ENCODE measurements around the gene SLC41A2.
"Not testable (repeated sequence)": the region's sequence is repeated elsewhere in the genome, so short reads cannot be mapped to it uniquely, and the experiment has no call there.

Gene SLC41A2

DNA sequence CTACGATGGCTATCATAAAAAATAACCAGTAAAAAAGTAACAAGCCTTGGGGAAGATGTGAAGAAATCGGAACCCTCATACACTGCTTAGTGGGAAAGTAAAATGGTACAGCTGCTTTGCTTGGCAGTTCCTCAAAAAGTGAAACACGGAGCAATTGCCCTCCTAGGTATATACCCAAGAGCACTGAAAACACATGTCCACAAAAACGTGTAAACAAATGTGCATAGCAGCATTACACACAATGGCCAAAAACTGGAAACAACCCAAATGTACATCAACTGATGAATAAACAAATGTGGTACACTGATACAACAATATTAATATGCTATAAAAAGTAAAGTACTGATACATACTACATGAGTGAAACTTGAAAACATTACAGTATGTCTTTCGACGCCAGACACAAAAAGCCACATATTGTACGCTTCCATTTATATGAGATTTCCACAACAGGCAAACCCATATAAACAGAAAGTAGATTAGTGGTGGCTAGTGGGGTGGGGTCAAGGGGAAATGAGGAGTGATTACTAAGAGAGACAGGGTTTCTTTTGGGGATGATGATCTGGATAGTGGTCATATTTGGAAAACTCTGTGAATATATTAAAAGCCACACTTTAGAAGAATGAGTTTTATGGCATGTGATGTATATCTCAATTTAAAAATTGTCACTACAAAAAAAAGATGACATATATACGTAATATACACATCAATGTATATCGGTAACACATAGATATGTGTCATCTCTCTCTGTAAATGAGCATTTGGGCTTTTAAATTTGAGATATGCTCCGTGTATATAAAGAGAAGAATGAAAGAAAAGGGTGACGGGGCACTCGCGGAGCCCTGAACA is 996 bp downstream of the SLC41A2 start:
- Mint-ChIP-seq H3K9me3 (no peaks in the 10 kb centered on the region), H3K4me1 (ENCODE audit: low read depth) (peaks cover 40% of the 10 kb centered on the region), H3K4me3 (peak overlapping the region; percentile 85), H3K36me3 (ENCODE audit: low read depth) (no peaks in the 10 kb centered on the region), H3K27me3 (peaks cover 8% of the 10 kb centered on the region), H3K27ac (peak overlapping the region; percentile 96)
- intact Hi-C loops (cut with micrococcal nuclease), result loop anchor here (10.0 kb wide), 1 partner anchor 98 kb away; no protein-coding TSS in a partner anchor

DNA sequence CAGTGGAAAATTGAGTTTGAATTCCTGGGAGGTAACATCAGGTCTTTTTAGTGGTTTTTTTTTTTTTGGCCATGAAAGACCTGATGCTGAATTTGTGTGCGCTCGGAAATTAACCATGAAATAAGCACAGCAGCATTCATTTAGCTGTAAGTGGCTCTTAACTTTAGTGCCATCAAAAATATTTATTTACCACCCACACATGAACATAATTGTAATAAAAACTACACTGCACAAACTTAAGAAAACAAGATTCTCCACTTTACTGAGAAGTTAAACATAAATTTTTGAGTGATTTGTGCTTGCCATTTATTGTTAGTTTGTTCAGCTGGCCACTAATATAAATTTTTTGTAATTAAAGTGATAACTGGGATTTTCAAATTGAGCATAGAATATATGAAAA is 2.4 kb downstream of the SLC41A2 start:
- H3K4me3 Mint-ChIP-seq, result no peak overlapping the region
- peaks cover 8% of the 10 kb centered on the region for H3K27me3 Mint-ChIP-seq
- no peak overlapping the region for H3K27ac Mint-ChIP-seq
- no peaks in the 10 kb centered on the region for H3K36me3 Mint-ChIP-seq (ENCODE audit: low read depth)
- peaks cover 36% of the 10 kb centered on the region for H3K4me1 Mint-ChIP-seq (ENCODE audit: low read depth)
- H3K9me3 Mint-ChIP-seq, result peaks cover under 1% of the 10 kb centered on the region
- intact Hi-C loops (cut with micrococcal nuclease), result loop anchor here (10.0 kb wide), 1 partner anchor 99 kb away; no protein-coding TSS in a partner anchor

DNA sequence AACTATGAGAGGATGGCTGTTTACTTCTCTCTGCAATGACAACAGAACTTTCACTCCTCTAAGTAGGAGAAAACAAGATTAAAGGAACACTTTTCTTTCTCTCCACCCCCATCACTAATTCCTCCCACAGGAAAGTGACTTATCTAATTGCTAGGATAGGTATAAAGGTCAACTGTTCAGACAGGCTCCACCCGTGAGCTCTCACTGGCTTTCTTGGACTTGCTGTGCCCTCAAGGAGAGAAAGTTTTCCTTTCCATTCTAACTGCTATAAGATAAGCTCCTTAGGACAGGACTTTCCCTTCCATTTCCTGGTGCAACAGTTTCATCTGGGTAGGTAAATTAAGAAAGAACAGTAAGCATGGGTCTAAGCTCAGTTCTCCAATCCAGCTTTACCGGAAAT is 4.8 kb downstream of the SLC41A2 start:
- intact Hi-C loops (cut with micrococcal nuclease), result loop anchor here (10.0 kb wide), 1 partner anchor 101 kb away; no protein-coding TSS in a partner anchor
- peaks cover 10% of the 10 kb centered on the region for H3K9me3 Mint-ChIP-seq
- peaks cover 13% of the 10 kb centered on the region for H3K36me3 Mint-ChIP-seq (ENCODE audit: low read depth)
- H3K27ac Mint-ChIP-seq, result no peak overlapping the region
- H3K4me1 Mint-ChIP-seq (ENCODE audit: low read depth), result peaks cover 17% of the 10 kb centered on the region
- no peak overlapping the region for H3K4me3 Mint-ChIP-seq
- H3K27me3 Mint-ChIP-seq, result peaks cover 7% of the 10 kb centered on the region

DNA sequence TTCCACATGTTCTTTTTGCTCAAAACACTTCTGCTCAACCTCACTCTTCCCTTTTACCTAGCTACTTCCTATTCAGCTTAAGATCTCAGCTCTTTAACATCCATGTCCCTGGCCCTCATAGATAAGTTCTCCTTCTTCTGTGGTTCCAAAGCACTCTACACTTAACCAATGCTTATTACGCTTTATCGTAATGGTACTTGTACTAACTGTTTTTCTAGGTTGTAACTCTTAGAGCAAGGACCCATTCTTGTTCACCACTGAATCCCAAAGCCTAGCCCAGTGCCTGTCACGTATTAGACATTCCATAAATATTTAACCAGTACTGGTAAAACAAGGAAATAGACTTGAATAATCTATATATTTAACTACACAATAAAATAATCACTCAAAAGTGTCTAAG is 5.3 kb downstream of the SLC41A2 start:
- Mint-ChIP-seq H3K27ac (no peak overlapping the region), H3K4me3 (no peak overlapping the region), H3K36me3 (ENCODE audit: low read depth) (peaks cover 13% of the 10 kb centered on the region), H3K9me3 (peaks cover 10% of the 10 kb centered on the region), H3K4me1 (ENCODE audit: low read depth) (peaks cover 17% of the 10 kb centered on the region), H3K27me3 (peaks cover 7% of the 10 kb centered on the region)
- intact Hi-C loops (cut with micrococcal nuclease), result loop anchor here (10.0 kb wide), 1 partner anchor 102 kb away; no protein-coding TSS in a partner anchor

DNA sequence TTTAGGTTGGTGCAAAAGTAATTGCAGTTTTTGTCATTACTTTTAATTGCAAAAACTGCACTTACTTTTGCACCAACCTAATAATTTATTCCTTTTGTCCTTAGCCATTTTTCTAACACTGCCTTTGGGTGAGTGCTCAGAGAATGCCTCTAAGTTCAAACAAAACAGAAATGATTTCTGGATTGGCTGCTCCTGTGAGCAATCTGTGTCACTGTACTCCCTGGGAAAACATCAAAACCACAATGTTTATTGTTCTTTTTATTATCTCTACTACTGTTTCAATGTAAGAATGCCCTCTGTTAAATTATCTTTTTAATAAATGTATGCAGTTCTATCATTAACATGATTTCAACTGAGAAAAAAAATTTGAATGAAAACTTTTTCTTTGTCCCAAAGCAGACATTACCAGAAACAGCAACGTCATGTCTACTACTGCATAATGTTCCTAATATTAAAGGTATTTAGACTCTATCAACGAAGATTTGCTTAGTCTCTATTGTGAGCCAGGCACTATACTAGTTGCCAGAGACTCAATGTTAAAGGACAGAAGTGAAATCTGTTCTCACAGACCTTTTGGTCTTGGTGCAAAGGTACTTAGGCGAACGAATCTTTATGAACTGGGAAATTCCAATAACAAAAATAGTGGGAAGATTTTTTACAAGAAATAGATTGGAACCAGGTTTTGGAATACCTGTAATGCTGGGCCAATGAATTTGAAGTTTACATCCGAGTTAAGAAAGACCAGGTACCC is 6.2 kb downstream of the SLC41A2 start:
- intact Hi-C loops (cut with micrococcal nuclease), result loop anchor here (10.0 kb wide), 1 partner anchor 103 kb away; no protein-coding TSS in a partner anchor
- peaks cover 13% of the 10 kb centered on the region for H3K36me3 Mint-ChIP-seq (ENCODE audit: low read depth)
- H3K4me1 Mint-ChIP-seq (ENCODE audit: low read depth), result peaks cover 17% of the 10 kb centered on the region
- peaks cover 10% of the 10 kb centered on the region for H3K9me3 Mint-ChIP-seq
- H3K4me3 Mint-ChIP-seq, result no peak overlapping the region
- peaks cover 7% of the 10 kb centered on the region for H3K27me3 Mint-ChIP-seq
- no peak overlapping the region for H3K27ac Mint-ChIP-seq

DNA sequence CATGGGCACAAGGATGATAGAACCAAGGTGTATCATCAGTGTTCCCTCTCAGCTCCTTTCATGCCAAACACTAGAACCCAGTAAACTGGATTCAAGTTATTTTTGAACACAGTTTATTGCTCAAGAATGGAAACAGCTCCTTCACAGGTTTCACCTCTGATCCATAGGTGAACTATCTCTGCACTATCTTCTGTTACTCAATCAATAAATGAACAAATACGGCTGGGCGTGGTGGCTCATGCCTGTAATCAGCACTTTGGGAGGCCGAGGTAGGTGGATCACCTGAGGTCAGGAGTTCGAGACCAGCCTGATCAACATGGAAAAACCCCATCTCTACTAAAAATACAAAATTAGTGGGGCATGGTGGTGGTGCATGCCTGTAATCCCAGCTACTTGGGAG is 9.4 kb downstream of the SLC41A2 start:
- H3K27ac Mint-ChIP-seq; intact Hi-C loops (cut with micrococcal nuclease); H3K27me3 Mint-ChIP-seq; H3K4me3 Mint-ChIP-seq: not testable (repeated sequence)
- Mint-ChIP-seq H3K9me3 (peaks cover 16% of the 10 kb centered on the region), H3K36me3 (ENCODE audit: low read depth) (peaks cover 13% of the 10 kb centered on the region), H3K4me1 (ENCODE audit: low read depth) (peaks cover 11% of the 10 kb centered on the region)

DNA sequence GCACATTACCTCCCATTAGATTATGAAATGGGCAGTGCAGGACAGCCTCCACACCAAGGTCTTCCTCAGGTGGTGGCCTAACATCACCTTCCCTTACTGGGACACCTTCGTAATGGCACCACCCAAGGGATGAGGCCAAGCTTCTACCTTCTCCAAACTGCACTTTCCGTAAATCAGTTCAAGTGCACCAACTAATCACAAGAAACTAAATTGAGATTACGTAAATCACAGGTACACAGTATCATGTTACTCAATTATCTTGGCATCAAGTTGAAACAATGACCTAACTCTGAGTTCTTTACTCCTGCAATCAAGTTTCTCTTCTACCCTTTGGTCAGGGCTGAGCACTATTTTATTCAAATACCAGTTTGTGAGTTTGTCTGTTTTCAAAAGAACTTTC is 13.8 kb downstream of the SLC41A2 start:
- intact Hi-C loops (cut with micrococcal nuclease), result no loop called here
- Mint-ChIP-seq H3K27ac (no peak overlapping the region), H3K36me3 (ENCODE audit: low read depth) (no peaks in the 10 kb centered on the region), H3K4me1 (ENCODE audit: low read depth) (no peaks in the 10 kb centered on the region), H3K9me3 (peaks cover 10% of the 10 kb centered on the region), H3K27me3 (no peaks in the 10 kb centered on the region), H3K4me3 (no peak overlapping the region)

DNA sequence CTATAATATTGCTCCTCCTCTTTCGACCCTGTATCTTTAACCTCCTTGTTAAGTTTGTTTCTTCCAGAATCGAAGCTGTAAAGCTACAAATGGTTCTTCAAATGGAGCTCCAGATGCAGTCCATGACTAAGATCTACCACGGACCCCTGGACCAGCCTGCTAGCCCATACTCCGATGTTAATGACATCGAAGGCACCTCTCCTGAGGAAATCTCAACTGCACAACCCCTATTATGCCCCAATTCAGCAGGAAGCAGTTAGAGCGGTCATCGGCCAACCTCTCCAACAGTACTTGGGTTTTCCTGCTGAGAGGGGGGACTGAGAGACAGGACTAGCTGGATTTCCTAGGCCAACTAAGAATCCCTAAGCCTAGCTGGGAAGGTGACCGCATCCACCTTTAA is 14.7 kb downstream of the SLC41A2 start:
- H3K9me3 Mint-ChIP-seq, result peaks cover 10% of the 10 kb centered on the region
- intact Hi-C loops (cut with micrococcal nuclease), result not testable (repeated sequence)

DNA sequence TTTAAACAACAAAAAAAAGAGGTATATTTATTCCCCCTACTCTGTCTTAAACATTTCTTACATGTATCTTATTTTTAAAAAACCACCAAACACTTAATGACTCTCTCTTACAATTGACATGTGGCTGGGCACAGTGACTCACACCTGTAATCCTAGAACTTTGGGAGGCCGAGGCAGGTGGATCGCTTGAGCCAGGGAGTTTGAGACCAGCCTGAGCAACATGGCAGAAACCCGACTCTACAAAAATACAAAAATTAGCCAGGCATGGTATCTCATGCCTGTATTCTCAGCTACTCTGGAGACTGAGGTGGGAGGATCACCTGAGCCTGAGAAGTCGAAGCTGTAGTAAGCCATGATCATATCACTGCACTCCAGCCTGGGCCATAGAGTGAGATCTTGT is 16.0 kb downstream of the SLC41A2 start:
- intact Hi-C loops (cut with micrococcal nuclease), result no loop called here

More for the DNA sequence above, 14.7 kb downstream of the SLC41A2 start:
- H3K27ac Mint-ChIP-seq; H3K4me1 Mint-ChIP-seq (ENCODE audit: low read depth); H3K4me3 Mint-ChIP-seq; H3K27me3 Mint-ChIP-seq; H3K36me3 Mint-ChIP-seq (ENCODE audit: low read depth): not testable (repeated sequence)

DNA sequence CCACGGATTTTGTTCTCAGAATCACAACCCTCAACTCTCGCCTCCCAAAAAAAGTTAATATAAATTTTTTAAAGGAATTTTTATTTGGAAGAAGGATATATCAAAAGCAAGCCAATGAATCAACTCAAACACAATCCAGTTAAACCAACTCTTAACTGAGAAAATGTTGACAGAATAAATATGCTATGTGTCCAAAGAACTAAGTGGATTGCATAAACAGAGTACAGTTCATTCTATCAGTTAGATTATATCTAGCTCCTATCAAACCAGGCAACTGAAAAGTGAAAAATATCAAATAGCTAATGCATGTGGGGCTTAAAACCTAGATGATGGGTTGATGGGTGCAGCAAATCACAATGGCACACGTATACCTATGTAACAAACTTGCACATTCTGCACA is 16.6 kb downstream of the SLC41A2 start:
- Mint-ChIP-seq H3K9me3 (peaks cover 13% of the 10 kb centered on the region), H3K27me3 (no peaks in the 10 kb centered on the region), H3K4me3 (no peak overlapping the region), H3K27ac (no peak overlapping the region), H3K4me1 (ENCODE audit: low read depth) (no peaks in the 10 kb centered on the region), H3K36me3 (ENCODE audit: low read depth) (peaks cover 1% of the 10 kb centered on the region)
- intact Hi-C loops (cut with micrococcal nuclease), result no loop called here

More for the DNA sequence above, 16.0 kb downstream of the SLC41A2 start:
- Mint-ChIP-seq H3K9me3 (peaks cover 10% of the 10 kb centered on the region), H3K4me3 (no peak overlapping the region), H3K27me3 (no peaks in the 10 kb centered on the region), H3K36me3 (ENCODE audit: low read depth) (no peaks in the 10 kb centered on the region), H3K4me1 (ENCODE audit: low read depth) (no peaks in the 10 kb centered on the region), H3K27ac (no peak overlapping the region)

DNA sequence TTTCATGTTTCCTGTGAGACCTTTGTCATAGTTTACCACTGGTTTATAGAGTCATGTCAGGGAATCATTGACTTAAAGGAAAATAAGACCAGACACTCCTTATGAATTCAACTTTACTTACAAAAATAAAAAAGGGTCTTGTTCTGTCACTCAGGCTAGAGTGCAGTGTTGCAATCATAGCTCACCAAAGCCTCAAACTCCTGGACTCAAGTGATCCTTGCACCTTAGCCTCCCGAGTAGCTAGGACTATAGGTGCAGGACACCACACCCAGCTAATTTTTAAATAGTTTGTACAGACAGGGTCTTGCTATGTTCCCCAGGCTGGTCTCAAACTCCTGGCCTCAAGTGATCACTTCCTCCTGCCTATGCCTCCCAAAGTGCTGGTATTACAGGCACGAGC is 19.0 kb downstream of the SLC41A2 start:
- H3K9me3 Mint-ChIP-seq, result peaks cover 16% of the 10 kb centered on the region
- no peak overlapping the region for H3K4me3 Mint-ChIP-seq
- intact Hi-C loops (cut with micrococcal nuclease), result no loop called here
- no peak overlapping the region for H3K27ac Mint-ChIP-seq
- no peaks in the 10 kb centered on the region for H3K4me1 Mint-ChIP-seq (ENCODE audit: low read depth)
- peaks cover 6% of the 10 kb centered on the region for H3K36me3 Mint-ChIP-seq (ENCODE audit: low read depth)
- no peaks in the 10 kb centered on the region for H3K27me3 Mint-ChIP-seq

DNA sequence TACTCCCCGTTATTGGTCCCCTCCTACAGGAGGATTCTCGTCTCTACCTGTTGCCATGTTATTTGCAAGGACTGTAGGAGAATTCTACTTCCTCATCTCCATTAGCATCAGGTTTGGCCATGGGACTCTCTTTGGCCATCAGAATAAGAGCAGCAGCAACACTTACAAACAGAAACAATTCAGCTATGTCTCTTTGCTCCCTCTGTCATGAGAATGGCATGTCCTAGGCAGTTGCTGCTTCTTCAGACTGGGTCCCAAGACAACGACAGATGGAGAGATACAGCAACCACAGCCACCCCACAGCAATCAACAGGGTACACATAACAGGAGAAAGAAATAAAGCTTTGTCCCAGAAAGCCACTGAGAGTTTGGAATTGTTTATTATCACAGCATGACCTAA is 19.7 kb downstream of the SLC41A2 start:
- Mint-ChIP-seq H3K27me3 (no peaks in the 10 kb centered on the region), H3K9me3 (peaks cover 9% of the 10 kb centered on the region), H3K36me3 (ENCODE audit: low read depth) (peaks cover 6% of the 10 kb centered on the region), H3K4me1 (ENCODE audit: low read depth) (no peaks in the 10 kb centered on the region), H3K27ac (no peak overlapping the region), H3K4me3 (no peak overlapping the region)
- intact Hi-C loops (cut with micrococcal nuclease), result no loop called here

DNA sequence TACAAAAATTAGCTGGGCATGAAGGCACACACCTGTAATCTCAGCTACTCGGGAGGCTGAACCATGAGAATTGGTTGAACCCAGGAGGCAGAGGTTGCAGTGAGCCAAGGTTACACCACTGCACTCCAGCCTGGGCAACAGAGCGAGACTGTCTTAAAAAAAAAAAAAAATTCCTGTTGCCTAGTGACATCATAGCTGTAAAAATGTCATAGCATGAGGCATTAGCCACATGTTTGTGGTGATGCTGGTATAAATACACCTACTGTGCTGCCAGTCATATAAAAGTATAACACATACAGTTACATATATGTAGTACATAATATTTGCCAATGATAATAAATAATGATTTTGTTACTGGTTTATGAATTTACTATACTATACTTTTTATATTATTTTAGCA is 22.2 kb downstream of the SLC41A2 start:
- Mint-ChIP-seq H3K36me3 (ENCODE audit: low read depth) (peaks cover 6% of the 10 kb centered on the region), H3K27ac (no peak overlapping the region), H3K27me3 (no peaks in the 10 kb centered on the region), H3K9me3 (peaks cover 16% of the 10 kb centered on the region), H3K4me3 (no peak overlapping the region), H3K4me1 (ENCODE audit: low read depth) (peaks cover 11% of the 10 kb centered on the region)
- intact Hi-C loops (cut with micrococcal nuclease), result no loop called here

DNA sequence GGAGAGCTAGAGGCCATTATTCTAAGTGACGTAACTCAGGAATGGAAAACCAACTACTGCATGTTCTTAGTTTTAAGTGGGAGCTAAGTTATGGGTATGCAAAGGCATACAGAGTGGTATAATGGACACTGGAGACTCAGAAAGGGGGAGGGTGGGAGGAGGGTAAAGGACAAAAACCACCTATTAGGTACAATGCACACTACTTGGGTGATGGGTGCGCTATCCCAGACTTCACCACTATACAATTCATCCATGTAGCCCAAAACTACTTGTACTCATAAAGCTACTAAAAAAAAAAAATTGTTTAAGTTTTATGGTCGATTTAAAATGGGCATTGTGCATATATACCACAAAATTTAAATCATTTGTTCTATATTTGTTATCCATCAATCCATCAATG is 24.3 kb downstream of the SLC41A2 start:
- H3K27me3 Mint-ChIP-seq, result no peaks in the 10 kb centered on the region
- no peak overlapping the region for H3K4me3 Mint-ChIP-seq
- no peak overlapping the region for H3K27ac Mint-ChIP-seq
- peaks cover 16% of the 10 kb centered on the region for H3K9me3 Mint-ChIP-seq
- peaks cover 26% of the 10 kb centered on the region for H3K4me1 Mint-ChIP-seq (ENCODE audit: low read depth)
- intact Hi-C loops (cut with micrococcal nuclease), result no loop called here
- H3K36me3 Mint-ChIP-seq (ENCODE audit: low read depth), result peaks cover 6% of the 10 kb centered on the region
